ENCODE measurements around the gene SORCS2. TPM values are rescaled to one million over a fixed set of nuclear protein-coding genes. Genes with fewer than 3 reads are reported as not detected.

The SORCS2 gene
- total and polyA plus RNA-seq, 2 of the 8 experiments (the other 6 are each of a cell fraction or from before 2014, with no cell fraction given) = 0.36 to 1.8 TPM

GRCh38 chr4:7395645-7396044, 203.3 kb downstream of the SORCS2 start:
- Histone ChIP-seq H2BK15ac (ENCODE audit: low read length) (no peak overlapping the region), H3K27me3 (replicated peaks in 1 of 4; ENCODE audit: control insufficient read depth in 3 of 4, extremely low read depth in 1 of 4, insufficient read depth in 3 of 4, low read length in 3 of 4) (peaks cover 0 to 3% (median 0%) of the 10 kb centered on the region in 4 experiments; a peak in 1 of 7 replicates), H2AFZ (ENCODE audit: low read length) (no peak overlapping the region), H3K79me2 (ENCODE audit: control insufficient read depth in 1 of 2, insufficient read depth in 2 of 2, low read length in 2 of 2) (no peaks in the 10 kb centered on the region), H4K8ac (ENCODE audit: extremely low read depth, insufficient read depth, low read length) (no peak overlapping the region), H3K36me3 (ENCODE audit: control insufficient read depth in 2 of 4, insufficient read depth in 4 of 4, low read length in 3 of 4) (no peaks in the 10 kb centered on the region), H3K18ac (ENCODE audit: extremely low read depth, low read length) (no peak overlapping the region), H2AK5ac (ENCODE audit: low read depth, low read length) (no peak overlapping the region), H2BK12ac (ENCODE audit: low read depth, low read length) (no peak overlapping the region), H3K14ac (ENCODE audit: insufficient read length) (no peak overlapping the region), H3K79me1 (ENCODE audit: low read depth, low read length) (no peaks in the 10 kb centered on the region), H3K23me2 (ENCODE audit: low read depth, low read length) (peaks cover 3% of the 10 kb centered on the region; the same call in 1 of the 2 replicates), H3K4me1 (replicated peaks in 1 of 4; ENCODE audit: control insufficient read depth in 3 of 4, insufficient read depth in 4 of 4, low read length in 3 of 4) (no peaks in the 10 kb centered on the region), H3K27ac (ENCODE audit: low read depth, low read length) (no peak overlapping the region), H2BK5ac (ENCODE audit: low read depth, low read length) (no peak overlapping the region), H3K4me3 (ENCODE audit: extremely low read depth in 1 of 4, insufficient read depth in 2 of 4, low read depth in 3 of 4, low read length in 4 of 4) (no peak overlapping the region), H3K23ac (ENCODE audit: insufficient read length) (no peak overlapping the region), H4K91ac (replicated peaks; ENCODE audit: insufficient read length, low read length) (no peak overlapping the region), H3K9me3 (ENCODE audit: insufficient read depth in 2 of 2, low read depth in 1 of 2, low read length in 1 of 2) (no peaks in the 10 kb centered on the region), H2BK20ac (ENCODE audit: low read length) (no peak overlapping the region), H3K4me2 (ENCODE audit: insufficient read depth in 1 of 2, low read depth in 2 of 2, low read length in 2 of 2) (no peak overlapping the region), H3K4ac (replicated peaks; ENCODE audit: insufficient read length, low read depth, low read length) (no peak overlapping the region), H2BK120ac (replicated peaks; ENCODE audit: low read depth, low read length) (no peak overlapping the region), H4K5ac (ENCODE audit: insufficient read length, low read depth, low read length) (no peak overlapping the region), H3K56ac (replicated peaks; ENCODE audit: insufficient read length, low read depth, low read length) (no peak overlapping the region), H4K20me1 (replicated peaks in 1 of 2; ENCODE audit: control insufficient read depth in 1 of 2, insufficient read depth in 2 of 2, low read length in 2 of 2) (peaks cover 0 to under 1% of the 10 kb centered on the region in 2 experiments), H3K9ac (replicated peaks in 1 of 4; ENCODE audit: extremely low read depth in 1 of 4, low read depth in 3 of 4, low read length in 3 of 4) (no peak overlapping the region)
- WGBS, 2 experiments (ENCODE audit: extremely low coverage in 1 of 2, insufficient coverage in 1 of 2, insufficient read length in 1 of 2, insufficient replicate concordance in 2 of 2, low coverage in 1 of 2, low lambda C conversion rate in 2 of 2, missing lambda C conversion rate in 1 of 2) = 88% methylated on average over 8 of the region's 8 CpGs; no CpG with 5 or more reads in 1 of the 2 experiments
- DNase-seq (ENCODE audit: low read depth in 1 of 2, low spot score in 2 of 2) = peak in 1 of 2 experiments; percentile 26
- no peak for FAIRE-seq
- POLR2A ChIA-PET (ENCODE audit: partially characterized antibody) = no interaction called here
- CTCF ChIA-PET (ENCODE audit: partially characterized antibody) = interaction anchor here (1.4 to 1.5 kb wide), 2 partner anchors 15 to 71 kb away, joined by 4 to 5 read pairs; no protein-coding TSS in a partner anchor
- TF ChIP-seq TCF12 (IDR thresholded peaks at IDR 0.05; ENCODE audit: low read depth, low read length) (no peak), SIX5 (IDR thresholded peaks at IDR 0.05; ENCODE audit: low read depth, low read length) (no peak), HDAC2 (IDR thresholded peaks at IDR 0.05; ENCODE audit: borderline replicate concordance in 1 of 2, low read depth in 2 of 2, low read length in 2 of 2) (no peak), YY1 (IDR thresholded peaks at IDR 0.05; ENCODE audit: low read depth, low read length) (no peak), EGR1 (IDR thresholded peaks at IDR 0.05; ENCODE audit: borderline replicate concordance, low read depth, low read length) (no peak), BACH1 (IDR thresholded peaks at IDR 0.05; ENCODE audit: low read length) (no peak), CTBP2 (IDR thresholded peaks at IDR 0.05; ENCODE audit: borderline replicate concordance, insufficient read depth, insufficient read length, low read length) (no peak), TEAD4 (IDR thresholded peaks at IDR 0.05; ENCODE audit: low read depth, low read length) (no peak), FOSL1 (IDR thresholded peaks at IDR 0.05; ENCODE audit: insufficient read depth, low read depth, low read length) (no peak), SP2 (IDR thresholded peaks at IDR 0.05; ENCODE audit: low read length) (no peak), CREB1 (IDR thresholded peaks at IDR 0.05) (no peak), BRCA1 (IDR thresholded peaks at IDR 0.05; ENCODE audit: low read depth, low read length) (no peak), CHD1 (IDR thresholded peaks at IDR 0.05; ENCODE audit: low read depth, low read length) (no peak), EZH2 (IDR thresholded peaks at IDR 0.05; ENCODE audit: low read depth, low read length, severe bottlenecking) (no peak), SIN3A (conservative IDR thresholded peaks at IDR 0.05 in 1 of 2, IDR thresholded peaks at IDR 0.05 in 1 of 2; ENCODE audit: low read depth in 1 of 2, low read length in 2 of 2) (no peak)
